NCI-H345 treated with DMSO at 0.1 percent for 48 hours (cell line): ENCODE results near the gene DCTN1.
A peak's percentile ranks its signal among the peaks of the same experiment; 100 is the strongest.

Experiments
- DNase-seq: peaks from one replicate; lab custom pipeline; 2025; ENCODE audit not compliant: unreplicated experiment; lab: John Stamatoyannopoulos, UW

Gene DCTN1

GRCh38 chr2:74414441-74414840, 34.3 kb upstream of the DCTN1 start:
- peak; percentile 36 for DNase-seq

GRCh38 chr2:74413001-74413698, 33.0 kb upstream of the DCTN1 start:
- no peak for DNase-seq

- no peak for DNase-seq
Observed at GRCh38 chr2:74407682-74408081, 27.6 kb upstream of the DCTN1 start.

GRCh38 chr2:74406035-74406434, 25.9 kb upstream of the DCTN1 start:
- no peak for DNase-seq

- no peak for DNase-seq
Observed at GRCh38 chr2:74401891-74402290, 21.8 kb upstream of the DCTN1 start.

GRCh38 chr2:74399785-74400184, 19.7 kb upstream of the DCTN1 start:
- peak; percentile 5 for DNase-seq

- DNase-seq, result no peak
Observed at GRCh38 chr2:74396149-74396548, 16.0 kb upstream of the DCTN1 start.

GRCh38 chr2:74393525-74393924, 13.4 kb upstream of the DCTN1 start:
- no peak for DNase-seq

- DNase-seq, result no peak
Observed at GRCh38 chr2:74392449-74392743, 12.3 kb upstream of the DCTN1 start.

- DNase-seq, result peak; percentile 91
Observed at GRCh38 chr2:74391580-74392448, 11.7 kb upstream of the DCTN1 start.

GRCh38 chr2:74391209-74391579, 11.1 kb upstream of the DCTN1 start:
- peak; percentile 48 for DNase-seq

- DNase-seq, result no peak
Observed at GRCh38 chr2:74390606-74391005, 10.5 kb upstream of the DCTN1 start.

GRCh38 chr2:74387346-74387745, 7.2 kb upstream of the DCTN1 start:
- DNase-seq, result no peak

GRCh38 chr2:74385396-74385795, 5.3 kb upstream of the DCTN1 start:
- DNase-seq, result no peak

GRCh38 chr2:74384051-74384450, 3.9 kb upstream of the DCTN1 start:
- DNase-seq, result no peak

GRCh38 chr2:74383254-74383653, 3.1 kb upstream of the DCTN1 start:
- DNase-seq, result no peak

- DNase-seq, result peak; percentile 16
Observed at GRCh38 chr2:74381751-74382150, 1.6 kb upstream of the DCTN1 start.

GRCh38 chr2:74378007-74378406, 2.1 kb downstream of the DCTN1 start:
- no peak for DNase-seq

GRCh38 chr2:74375838-74376237, 4.3 kb downstream of the DCTN1 start:
- DNase-seq, result no peak

- no peak for DNase-seq
Observed at GRCh38 chr2:74374509-74375205, 5.5 kb downstream of the DCTN1 start.

GRCh38 chr2:74373985-74374384, 6.1 kb downstream of the DCTN1 start:
- DNase-seq, result no peak

- DNase-seq, result no peak
Observed at GRCh38 chr2:74373221-74373676, 6.9 kb downstream of the DCTN1 start.
